Activated T-cell treated with anti-CD3 and anti-CD28 coated beads, Interleukin-2, amount 50 U/mL, for 48 hours (primary cell): ENCODE results near the gene PAM.

Experiments used
- DNase-seq, 2 experiments: peaks; one replicate each; pipeline ENCODE4 v3.0.0-alpha.2; 2020

The PAM gene

DNA sequence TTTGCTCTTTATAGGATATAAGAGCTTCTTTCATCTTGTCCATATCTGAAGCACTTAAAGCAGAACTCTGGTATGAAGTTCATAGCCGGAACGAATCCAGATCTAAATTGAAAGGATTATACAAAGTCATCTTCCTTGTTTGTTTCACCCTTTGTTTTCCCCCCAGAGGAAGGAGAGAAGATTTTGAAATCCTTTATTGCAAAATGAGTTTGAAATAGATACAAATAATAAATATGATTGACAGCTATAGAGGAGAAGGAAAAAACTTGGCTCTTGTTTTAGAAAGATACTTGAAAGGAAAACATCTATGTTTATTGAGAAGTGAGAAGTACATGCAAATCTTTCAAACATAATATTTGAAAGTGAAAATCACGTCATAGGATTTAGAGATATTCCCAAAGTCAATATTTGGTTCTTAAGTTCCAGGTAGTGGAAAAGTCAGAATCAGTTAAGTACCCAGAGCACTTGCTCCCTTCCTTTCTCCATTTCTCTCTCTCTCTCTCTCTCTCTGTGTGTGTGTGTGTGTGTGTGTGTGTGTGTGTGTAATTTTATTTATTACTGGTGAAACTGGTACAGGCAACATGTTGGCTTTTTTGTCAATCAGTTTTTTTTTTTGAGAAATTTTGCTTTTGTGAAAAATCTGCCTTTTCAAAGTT lies 27.2 kb downstream of the PAM start:
- DNase-seq, result no peak

DNA sequence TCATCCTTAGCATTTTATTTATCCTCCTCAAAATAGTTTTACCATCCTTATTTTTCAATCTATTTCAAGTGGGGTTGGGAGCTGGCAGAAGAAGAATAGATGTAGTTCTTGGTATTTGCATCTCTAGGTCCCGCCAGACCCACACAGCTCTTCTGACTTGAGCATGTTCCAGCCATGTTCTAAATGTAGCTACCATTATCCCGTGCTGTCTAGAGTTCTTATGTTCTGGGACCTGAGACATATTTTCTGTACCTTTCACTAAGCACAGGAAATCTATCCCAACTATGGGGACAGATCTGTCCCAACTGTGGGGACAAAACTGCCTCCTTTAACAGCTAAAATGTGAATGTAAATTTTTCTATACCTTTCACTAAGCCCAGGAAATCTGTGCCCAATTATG lies 32.0 kb downstream of the PAM start:
- DNase-seq, result no peak

DNA sequence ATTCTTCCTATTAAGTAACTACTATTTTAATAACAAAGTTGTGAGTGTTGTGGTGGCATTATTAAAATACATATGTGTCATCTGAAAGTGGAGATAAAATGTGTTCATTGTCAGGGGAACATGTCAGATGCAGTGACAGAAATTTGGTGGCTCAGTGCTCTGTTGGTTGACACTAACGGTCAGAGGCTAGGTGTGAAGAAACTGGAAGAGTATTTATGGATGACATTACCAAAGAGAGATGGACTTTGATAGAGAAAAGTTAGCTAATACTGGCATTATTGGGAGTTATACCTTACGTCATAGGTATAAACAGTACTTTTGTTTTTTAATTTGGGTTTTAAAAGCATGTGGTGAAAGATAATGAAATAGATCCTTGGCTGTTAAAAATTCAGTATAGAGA lies 33.7 kb downstream of the PAM start:
- DNase-seq, result no peak

DNA sequence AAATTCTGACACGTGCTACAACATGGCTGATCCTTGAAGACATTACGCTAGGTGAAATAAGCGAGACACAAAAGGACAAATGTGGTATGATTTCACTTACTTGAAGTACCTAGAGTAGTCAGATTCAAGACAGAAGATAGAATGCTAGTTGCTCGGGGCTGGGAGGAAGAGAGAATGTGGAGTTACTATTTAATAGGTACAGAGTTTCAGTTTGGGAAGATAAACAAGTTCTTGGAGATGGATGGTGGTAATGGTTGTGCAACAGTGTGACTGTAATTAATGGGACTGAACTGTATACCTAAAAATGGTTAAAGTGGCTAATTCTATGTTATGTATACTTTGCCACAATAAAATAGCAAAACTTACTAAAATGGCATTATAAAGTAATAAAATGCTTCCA lies 34.4 kb downstream of the PAM start:
- DNase-seq, result no peak

DNA sequence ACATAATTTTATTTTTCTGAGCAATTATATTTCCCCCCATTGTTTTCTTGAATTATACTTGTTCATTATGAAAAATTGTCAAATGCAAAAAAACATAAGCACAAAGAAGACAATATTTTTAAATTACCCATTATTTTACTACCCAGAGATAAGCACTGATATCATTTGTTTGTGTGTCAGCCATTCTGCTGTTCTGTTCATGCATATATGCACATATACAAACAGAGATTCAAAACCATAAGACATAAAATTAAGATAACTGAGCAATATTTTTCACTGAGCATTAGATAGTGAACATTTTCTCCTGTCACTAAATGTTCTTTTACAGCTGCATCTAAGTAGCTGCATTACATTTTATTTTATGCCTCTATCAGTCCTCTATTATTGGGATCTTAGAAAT lies 35.6 kb downstream of the PAM start:
- DNase-seq, result no peak

DNA sequence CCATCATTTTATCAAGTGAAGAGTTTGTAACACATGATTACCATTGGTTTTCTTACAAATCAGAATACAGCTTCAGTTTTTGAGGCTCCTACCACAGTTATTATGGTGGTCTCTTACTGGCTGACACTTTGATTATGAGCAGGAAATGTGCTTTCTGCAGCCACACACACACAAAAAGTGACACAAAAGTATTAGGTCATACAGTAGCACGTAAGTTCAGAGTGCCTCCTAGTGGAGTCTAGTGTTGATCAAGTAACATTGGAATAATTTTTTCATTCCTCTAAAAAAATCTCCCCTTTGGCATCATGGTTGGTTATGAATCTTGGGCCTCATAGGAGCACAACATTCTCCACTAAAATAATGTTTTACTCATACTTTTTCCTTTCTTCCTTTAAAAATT lies 37.6 kb downstream of the PAM start:
- no peak for DNase-seq

DNA sequence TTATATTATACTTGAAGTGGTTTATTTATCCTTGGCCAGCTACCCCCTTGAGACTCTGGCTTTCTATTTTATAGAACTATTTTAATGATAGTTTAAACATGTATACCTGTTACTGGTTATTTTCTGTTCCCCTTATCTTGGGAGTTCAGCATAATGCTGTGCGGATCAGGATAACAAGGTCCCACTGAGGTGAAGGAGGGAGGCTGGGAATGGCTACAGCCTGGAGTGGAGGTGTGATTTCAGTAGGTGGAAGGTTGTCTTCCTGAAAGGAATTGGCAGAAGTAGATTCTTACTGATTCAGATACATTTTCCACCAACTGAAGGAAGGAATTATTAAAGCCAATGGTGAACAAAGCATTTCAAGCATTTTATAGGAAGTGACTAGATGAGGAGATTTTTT lies 38.9 kb downstream of the PAM start:
- no peak for DNase-seq

DNA sequence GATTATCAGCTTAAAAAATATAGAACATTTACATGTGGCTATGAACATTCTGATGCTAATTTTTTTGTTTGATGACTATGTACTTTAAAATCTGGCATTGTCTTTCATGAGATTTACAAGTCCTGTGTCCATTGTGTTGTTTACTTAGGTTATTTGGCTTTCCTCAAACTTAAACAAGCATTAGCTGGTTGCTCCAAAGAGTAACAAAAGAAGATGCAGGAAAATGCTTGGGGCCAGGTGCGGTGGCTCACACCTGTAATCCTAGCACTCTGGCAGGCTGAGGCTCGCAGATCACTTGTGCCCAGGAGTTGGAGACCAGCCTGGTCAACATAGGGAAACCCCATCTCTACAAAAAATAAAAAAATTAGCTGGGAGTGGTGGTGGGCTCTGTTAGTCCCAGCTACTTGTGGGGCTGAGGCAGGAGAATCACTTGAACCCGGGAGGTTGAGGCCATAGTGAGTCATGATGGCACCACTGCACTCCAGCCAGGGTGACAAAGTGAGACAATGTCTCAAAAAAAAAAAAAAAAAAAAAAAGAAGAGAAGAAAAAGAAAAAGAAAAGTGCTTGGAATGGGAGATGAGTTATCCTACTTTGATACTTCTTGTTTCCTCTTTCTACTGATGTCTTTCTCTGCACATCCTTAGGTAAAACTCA lies 39.7 kb downstream of the PAM start:
- DNase-seq, result no peak

DNA sequence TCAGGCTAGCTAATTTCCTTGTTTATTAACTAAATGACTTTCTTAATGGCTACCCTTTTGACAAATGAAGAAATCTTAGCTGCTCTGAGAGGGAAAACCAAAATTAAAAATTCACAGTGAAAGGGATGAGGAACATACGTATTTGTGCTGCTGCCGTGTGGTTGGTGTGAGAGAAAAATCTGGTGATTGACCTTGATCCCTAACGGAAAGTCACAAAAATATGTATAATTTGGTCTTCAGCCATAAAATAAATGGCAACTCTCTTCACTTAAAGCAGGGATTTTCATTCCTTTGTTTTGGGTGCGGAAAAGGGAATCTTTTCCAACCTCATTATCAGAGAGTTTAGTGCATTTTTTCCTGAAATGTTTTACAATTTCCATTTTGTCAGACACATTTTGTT lies 40.4 kb downstream of the PAM start:
- DNase-seq, result no peak

DNA sequence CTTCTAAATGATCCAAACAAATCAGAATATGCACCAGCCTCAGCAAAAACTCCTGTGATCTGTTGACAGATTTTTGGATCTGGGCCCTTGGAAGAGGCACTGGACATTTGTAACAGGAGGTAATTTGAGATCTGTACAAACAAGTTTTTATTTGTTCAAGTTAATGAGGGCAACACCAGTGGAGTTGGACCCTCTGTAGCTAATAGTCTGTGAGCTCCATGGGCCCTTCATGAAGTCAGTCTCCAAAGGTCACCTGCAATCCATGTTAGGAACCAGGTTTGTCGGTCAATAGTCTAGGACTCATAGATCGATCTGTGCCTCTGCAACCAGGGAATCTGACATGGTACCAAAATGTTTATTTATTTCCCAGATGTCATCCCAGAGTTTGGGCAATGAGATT lies 40.9 kb downstream of the PAM start:
- no peak for DNase-seq

DNA sequence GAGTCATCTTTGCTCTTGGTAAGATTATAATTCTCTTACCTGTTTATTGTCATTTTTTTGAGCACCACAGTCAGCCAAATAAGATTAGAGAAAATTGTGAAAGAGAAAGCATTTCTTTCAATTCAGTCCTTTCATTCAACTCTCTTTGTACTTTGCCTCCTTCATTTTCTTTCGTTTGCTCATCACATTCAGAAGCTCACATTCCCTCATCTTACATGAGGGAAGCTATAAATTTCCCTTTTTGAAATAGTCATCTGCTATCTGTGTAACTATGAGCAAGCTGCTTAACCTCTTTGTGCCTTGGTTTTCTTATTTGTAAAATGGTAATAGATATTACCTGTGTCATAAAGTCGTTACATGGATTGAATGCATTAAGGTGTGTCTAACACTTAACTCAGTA lies 41.4 kb downstream of the PAM start:
- DNase-seq, result no peak

DNA sequence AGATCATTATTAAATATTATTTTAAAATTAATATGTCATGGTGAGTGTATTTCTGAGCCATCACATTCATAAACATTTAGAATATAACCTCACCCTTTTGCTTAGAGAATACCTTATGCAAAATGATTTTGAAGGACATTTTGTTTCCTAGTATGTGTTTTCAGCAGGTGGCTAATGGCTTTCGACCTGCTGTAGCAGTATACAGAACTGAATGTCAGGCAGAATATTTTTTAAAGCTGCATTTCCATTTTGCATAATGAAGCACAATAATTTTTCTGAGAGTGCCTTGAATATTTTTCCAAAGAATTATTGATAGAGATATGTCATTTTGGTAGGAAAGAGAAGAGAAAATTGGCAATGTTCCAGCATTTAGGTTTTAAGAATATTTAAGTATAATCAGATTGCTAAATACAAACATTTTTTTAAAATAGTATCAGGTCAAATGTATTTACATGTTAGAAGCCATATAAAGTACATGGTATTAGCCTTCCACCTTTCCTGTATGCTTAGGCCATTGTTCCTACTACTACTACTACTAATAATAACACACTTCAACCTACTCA lies 42.3 kb downstream of the PAM start:
- DNase-seq, result no peak

DNA sequence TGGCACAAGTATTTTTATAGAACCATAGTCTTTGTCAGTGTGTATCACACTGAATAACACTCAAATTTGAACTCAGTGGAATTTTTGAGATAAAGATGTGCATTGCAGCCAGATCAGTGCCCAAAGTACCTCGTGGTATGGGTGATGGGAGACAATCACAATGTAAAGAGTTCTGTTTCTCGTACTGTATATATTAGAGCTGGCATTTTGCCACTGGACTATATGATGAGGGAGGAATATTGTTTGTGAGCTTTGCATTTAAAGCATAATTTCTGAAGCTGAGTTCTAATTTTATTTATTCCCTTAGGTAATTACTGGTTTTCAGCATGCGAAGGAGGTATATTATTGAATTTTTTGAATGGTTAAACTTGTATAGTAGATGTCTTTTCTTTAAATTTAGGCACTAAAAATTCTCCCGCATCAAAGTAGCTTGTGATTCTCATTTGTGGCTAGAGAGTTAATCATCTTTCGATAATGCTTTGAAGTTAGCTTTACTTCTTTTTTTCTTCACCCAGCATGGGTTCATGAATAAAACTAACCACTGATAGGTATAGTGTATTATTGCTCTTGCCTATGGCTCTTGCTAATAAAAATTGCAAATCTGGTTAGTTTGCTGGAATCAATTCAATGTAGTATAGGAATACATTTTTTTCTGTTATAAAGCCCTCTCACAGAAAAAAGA lies 43.1 kb downstream of the PAM start:
- no peak for DNase-seq

DNA sequence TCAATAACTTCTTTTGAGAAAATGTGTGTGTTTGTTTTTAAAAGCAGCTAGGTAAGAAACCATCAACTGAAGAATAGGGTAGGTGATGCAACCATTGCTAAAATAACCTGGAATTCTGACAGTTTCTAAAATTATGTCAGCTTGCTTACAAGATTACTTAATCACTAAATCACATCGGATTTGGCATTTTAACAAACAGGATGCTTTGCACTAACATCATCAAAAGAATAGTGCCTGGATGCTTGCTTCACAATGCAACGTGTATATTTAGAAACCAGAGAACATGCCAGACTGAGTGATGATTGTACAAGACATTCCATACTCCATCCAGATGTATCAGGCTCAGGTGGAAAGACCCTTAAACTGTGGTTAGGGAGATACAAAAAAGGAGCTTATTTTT lies 43.9 kb downstream of the PAM start:
- no peak for DNase-seq

DNA sequence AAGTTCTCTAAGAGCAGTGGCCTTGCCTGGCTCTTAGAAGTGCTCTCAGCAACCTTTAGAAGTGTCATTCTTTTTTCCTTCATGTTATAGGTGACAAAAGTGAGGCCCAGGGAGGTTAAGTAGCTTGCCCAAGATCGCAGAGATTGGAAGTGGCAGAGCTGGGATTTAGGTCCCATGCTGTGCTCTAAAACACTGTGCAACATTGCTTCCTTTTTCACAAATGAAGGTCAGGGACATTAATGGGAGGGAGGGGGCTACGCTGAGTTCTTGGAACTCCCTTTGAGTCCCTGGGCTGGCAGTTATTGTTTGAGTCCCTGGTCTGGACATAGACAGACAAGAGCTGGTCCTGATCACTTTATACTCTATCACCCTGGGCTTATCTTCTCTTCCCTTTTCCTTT lies 45.3 kb downstream of the PAM start:
- DNase-seq, result no peak

DNA sequence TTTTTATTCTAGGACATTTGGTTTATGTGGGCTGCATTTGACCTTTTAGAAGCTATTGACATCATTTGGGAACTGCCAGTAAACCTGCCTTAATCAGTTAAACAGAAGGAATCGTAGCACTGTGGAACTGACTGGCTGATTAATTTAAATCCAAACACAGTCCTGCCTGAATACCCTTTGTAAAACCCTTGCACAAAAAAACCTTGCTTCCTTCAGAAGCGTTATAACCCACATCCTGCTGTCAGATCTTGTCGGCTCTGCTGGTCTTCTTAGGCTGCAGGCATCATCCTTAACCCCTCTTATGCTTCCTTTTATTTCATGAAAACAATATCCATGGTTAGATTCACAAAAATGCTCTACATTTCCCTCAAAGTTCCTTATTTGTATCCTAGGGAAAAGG lies 46.3 kb downstream of the PAM start:
- DNase-seq, result no peak

DNA sequence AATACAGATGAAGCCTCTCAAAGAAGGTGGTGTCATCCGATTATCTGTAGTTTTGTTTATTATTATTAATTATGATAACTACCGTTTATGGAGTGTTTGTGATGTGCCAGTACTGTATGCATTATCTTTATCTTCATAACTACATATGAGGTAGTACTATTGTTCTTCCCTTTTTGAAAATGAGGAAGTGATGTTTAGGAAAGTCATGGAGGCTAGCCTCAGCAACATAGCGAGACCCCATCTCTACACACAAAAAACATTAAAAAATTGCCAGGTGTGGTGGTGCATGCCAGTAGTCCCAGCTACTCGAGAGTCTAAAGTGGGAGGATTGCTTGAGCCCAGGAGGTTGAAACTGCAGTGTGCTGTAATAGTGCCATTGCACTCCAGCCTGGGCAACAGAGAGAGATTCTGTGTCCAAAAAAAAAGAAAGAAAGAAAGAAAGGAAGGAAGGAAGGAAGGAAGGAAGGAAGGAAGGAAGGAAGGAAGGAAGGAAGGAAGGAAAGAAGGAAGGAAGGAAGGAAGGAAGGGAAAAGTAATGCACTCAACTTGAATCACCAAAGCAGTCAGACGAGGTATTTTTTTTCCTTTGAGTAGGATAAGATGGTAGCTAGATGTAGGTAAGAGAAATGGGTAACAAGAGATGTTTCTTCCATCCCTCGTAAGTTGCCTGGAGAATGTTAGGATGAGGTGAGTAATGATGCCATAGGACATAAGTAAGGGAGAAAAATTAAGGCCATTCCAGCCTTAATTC lies 47.8 kb downstream of the PAM start:
- no peak for DNase-seq

DNA sequence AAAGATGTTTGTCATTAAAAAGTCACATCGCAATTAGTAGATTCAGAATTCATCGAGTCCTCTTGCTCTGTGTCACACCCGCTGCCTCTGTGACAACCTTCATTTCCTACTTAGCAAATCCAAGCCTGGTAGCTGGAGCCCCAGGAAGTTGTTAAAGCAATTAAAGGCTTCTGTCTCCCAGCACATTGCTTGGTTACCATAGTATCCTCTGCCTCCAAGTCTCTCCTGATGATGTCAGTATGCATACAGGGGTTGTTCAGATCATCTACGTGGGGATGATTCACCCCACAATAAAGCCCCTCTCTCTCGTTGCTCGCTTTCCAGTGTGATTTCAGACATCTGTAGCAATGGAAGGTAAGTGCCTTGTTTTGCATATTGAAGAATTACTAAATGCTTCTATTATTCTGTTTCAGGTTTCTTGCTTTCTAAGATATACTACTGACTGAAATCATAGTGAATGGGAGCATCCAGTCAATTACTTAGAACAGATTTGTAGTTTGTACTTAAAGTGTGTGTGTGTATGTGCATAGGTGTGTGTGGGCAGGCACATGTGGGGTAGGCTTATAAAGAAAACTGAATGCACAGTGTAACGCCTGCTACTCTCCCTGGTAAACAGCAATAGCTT lies 52.9 kb downstream of the PAM start:
- no peak for DNase-seq

DNA sequence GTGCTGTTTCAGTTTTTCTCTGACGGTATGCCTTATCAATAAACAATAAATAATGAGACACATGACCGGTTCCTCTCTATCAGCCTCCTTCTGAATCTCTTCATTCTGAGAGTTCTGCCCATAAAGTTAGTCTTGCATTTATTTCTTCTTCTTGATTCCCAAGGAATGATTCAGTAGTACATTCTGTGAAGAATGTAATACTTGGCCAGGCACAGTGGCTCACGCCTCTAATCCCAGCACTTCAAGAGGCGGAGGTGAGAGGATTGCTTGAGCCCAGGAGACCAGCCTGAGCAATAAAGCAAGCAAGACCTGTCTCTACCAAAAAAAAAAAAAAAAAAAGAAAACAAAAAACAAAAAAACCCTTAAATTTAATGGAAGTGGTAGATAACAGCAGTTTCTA lies 53.9 kb downstream of the PAM start:
- no peak for DNase-seq

DNA sequence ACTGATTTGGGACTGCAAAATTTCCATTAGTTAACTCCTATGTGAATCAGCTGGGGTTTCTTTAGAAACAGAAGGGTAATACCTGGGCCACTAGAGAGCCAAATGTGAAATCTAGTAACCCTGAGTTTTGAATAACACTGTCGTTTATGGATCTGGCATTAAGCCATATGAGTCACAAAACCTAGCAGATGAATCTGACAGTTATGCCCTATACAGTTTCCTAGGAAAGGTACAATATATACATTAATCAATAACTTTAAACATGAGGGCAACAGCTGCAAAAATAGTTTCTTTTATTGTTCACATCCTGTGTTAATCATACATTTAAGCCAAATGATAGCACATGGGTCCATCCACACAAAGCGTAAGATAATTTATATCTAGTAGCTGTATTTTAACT lies 56.9 kb downstream of the PAM start:
- DNase-seq, result no peak

DNA sequence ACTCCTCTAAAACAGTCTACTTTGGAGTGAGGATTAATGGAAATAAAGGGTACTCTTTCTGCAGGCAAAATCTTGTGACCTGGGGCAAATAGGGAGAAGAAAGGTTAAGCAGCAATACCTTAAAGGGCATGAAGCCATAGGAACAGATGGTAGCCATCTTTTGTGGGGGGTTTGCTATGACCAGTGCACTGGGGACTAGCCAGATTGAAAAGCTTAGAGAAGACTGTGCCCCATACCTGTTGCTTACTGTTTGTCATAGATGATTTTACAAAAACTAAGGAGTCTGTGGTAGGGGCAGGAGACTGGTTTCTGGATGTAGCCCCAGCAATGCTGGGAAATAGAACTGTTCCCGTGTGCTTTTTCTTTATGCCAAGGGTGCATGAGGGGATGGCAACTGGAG lies 58.6 kb downstream of the PAM start:
- no peak for DNase-seq

DNA sequence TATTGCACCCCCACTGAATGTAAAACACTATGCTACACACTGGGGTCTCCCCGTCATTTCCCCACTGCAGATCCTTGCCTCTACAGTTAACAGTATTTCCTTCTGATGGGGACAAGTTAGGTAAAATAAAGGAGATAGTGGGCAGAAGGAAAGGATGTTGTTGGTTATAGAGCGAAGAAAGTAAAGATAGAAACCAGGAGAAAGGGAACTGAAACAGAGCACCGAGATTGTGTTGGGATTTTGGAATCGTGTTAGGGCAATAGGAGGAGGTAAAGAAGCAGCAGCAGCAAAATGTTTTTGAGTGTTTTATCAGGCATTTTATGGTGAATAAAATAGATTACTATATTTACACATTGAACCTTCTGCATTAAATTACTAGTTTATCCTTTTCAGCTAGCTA lies 60.0 kb downstream of the PAM start:
- DNase-seq, result no peak
